ENCODE measurements around the gene DLG3. TPM values are rescaled to one million over a fixed set of nuclear protein-coding genes. Genes with fewer than 3 reads are reported as not detected.
"Not testable (repeated sequence)": the region's sequence is repeated elsewhere in the genome, so short reads cannot be mapped to it uniquely, and the experiment has no call there.

Gene DLG3
- total RNA-seq, 4 donors from 2014 or later: 31.8 to 59.4 (median 54.8) TPM

- no peaks in the 10 kb centered on the region for H3K36me3 ChIP-seq
- in situ Hi-C loops (cut with MboI; ENCODE audit: low pct_ligation_motif_present in 1 of 4, low pct_unique_long_range_greater_than_20kb in 1 of 4, low sequenced_read_pairs in 3 of 4) (no loop called here), intact Hi-C loops (cut with DNase I; ENCODE audit: low total_unique reads) (no loop called here)
- no peak overlapping the region for H3K27ac ChIP-seq
- H3K4me3 ChIP-seq: no peak overlapping the region
- 45 to 75% methylated on average over 1 to 6 of the region's 6 CpGs for WGBS, 2 donors (ENCODE audit: low coverage in 1 of 2)
- DNase-seq: no peak
- no peaks in the 10 kb centered on the region for H3K27me3 ChIP-seq
- no peaks in the 10 kb centered on the region for H3K9me3 ChIP-seq
- no peaks in the 10 kb centered on the region for H3K4me1 ChIP-seq
- TF ChIP-seq POLR2AphosphoS5 (IDR thresholded peaks at IDR 0.05) (no peak), POLR2A (IDR thresholded peaks at IDR 0.05) (no peak), EP300 (IDR thresholded peaks at IDR 0.05; ENCODE audit: low read depth) (no peak)
- TF ChIP-seq, protein P1, sequence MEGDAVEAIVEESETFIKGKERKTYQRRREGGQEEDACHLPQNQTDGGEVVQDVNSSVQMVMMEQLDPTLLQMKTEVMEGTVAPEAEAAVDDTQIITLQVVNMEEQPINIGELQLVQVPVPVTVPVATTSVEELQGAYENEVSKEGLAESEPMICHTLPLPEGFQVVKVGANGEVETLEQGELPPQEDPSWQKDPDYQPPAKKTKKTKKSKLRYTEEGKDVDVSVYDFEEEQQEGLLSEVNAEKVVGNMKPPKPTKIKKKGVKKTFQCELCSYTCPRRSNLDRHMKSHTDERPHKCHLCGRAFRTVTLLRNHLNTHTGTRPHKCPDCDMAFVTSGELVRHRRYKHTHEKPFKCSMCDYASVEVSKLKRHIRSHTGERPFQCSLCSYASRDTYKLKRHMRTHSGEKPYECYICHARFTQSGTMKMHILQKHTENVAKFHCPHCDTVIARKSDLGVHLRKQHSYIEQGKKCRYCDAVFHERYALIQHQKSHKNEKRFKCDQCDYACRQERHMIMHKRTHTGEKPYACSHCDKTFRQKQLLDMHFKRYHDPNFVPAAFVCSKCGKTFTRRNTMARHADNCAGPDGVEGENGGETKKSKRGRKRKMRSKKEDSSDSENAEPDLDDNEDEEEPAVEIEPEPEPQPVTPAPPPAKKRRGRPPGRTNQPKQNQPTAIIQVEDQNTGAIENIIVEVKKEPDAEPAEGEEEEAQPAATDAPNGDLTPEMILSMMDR (IDR thresholded peaks at IDR 0.05): no peak
Measured at GRCh38 chrX:70508296-70508911, 63.8 kb downstream of the DLG3 start.

- in situ Hi-C loops (cut with MboI; ENCODE audit: low pct_ligation_motif_present in 1 of 4, low pct_unique_long_range_greater_than_20kb in 1 of 4, low sequenced_read_pairs in 3 of 4) (no loop called here), intact Hi-C loops (cut with DNase I; ENCODE audit: low total_unique reads) (no loop called here)
- Histone ChIP-seq H3K9me3 (no peaks in the 10 kb centered on the region), H3K27ac (no peak overlapping the region), H3K4me1 (no peaks in the 10 kb centered on the region), H3K4me3 (no peak overlapping the region), H3K36me3 (no peaks in the 10 kb centered on the region), H3K27me3 (no peaks in the 10 kb centered on the region)
- TF ChIP-seq, protein P1 (IDR thresholded peaks at IDR 0.05): no peak
- TF ChIP-seq POLR2AphosphoS5 (IDR thresholded peaks at IDR 0.05) (no peak), POLR2A (IDR thresholded peaks at IDR 0.05) (no peak), EP300 (IDR thresholded peaks at IDR 0.05; ENCODE audit: low read depth) (no peak)
- 62% methylated on average over 4 of the region's 4 CpGs; no CpG with 5 or more reads in 1 of the 2 donors for whole genome bisulfite sequencing, 2 donors (ENCODE audit: low coverage in 1 of 2)
- DNase-seq: no peak
Measured at GRCh38 chrX:70509078-70509477, 64.4 kb downstream of the DLG3 start.

DNA sequence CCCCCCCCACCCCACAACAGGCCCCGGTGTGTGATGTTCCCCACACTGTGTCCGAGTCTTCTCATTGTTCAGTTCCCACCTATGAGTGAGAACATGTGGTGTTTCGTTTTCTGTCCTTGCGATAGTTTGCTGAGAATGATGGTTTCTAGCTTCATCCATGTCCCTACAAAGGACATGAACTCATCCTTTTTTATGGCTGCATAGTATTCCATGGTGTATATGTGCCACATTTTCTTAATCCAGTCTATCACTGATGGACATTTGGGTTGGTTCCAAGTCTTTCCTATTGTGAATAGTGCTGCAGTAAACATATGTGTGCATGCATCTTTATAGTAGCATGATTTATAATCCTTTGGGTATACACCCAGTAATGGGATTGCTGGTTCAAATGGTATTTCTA lies 70.6 kb downstream of the DLG3 start:
- in situ Hi-C loops (cut with MboI; ENCODE audit: low pct_ligation_motif_present in 1 of 4, low pct_unique_long_range_greater_than_20kb in 1 of 4, low sequenced_read_pairs in 3 of 4): not testable (repeated sequence)

GRCh38 chrX:70515692-70516091 lies 71.1 kb downstream of the DLG3 start:
- H3K36me3 ChIP-seq; H3K27me3 ChIP-seq; H3K4me1 ChIP-seq; H3K9me3 ChIP-seq; DNase-seq; H3K27ac ChIP-seq; intact Hi-C loops (cut with DNase I; ENCODE audit: low total_unique reads); in situ Hi-C loops (cut with MboI; ENCODE audit: low pct_ligation_motif_present in 1 of 4, low pct_unique_long_range_greater_than_20kb in 1 of 4, low sequenced_read_pairs in 3 of 4); H3K4me3 ChIP-seq: not testable (repeated sequence)
- 67% methylated on average over 1 of the region's 1 CpG; no CpG with 5 or more reads in 1 of the 2 donors for WGBS, 2 donors (ENCODE audit: low coverage in 1 of 2)

More for the DNA sequence above, 70.6 kb downstream of the DLG3 start:
- intact Hi-C loops (cut with DNase I; ENCODE audit: low total_unique reads); H3K27ac ChIP-seq; DNase-seq; H3K9me3 ChIP-seq; H3K4me1 ChIP-seq; H3K36me3 ChIP-seq; H3K27me3 ChIP-seq; H3K4me3 ChIP-seq: not testable (repeated sequence)
- 93% methylated on average over 4 of the region's 4 CpGs; no CpG with 5 or more reads in 1 of the 2 donors for WGBS, 2 donors (ENCODE audit: low coverage in 1 of 2)

DNA sequence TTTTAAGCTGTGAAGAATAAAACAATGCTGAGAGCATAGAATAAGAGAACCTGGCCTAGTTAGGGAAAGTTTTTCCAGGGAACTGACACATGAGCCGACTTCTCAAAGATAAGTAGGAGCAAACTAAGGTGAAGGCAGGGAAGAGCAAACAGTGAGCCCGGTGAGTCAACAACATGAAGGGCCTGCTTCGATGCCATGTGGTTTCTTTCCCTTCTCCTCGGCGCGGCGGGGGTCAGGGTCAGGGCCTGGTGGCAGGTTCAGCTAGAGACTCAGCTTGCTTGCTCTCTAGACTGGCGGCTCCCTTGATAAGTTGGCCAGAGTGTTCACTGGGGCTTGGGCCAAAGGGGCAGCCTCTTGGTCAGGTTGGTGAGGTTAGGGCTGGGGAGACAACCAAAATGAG lies 81.1 kb downstream of the DLG3 start:
- in situ Hi-C loops (cut with MboI; ENCODE audit: low pct_ligation_motif_present in 1 of 4, low pct_unique_long_range_greater_than_20kb in 1 of 4, low sequenced_read_pairs in 3 of 4) (no loop called here), intact Hi-C loops (cut with DNase I; ENCODE audit: low total_unique reads) (no loop called here)
- Histone ChIP-seq H3K4me3 (no peak overlapping the region), H3K4me1 (no peaks in the 10 kb centered on the region), H3K27ac (no peak overlapping the region), H3K36me3 (no peaks in the 10 kb centered on the region), H3K9me3 (no peaks in the 10 kb centered on the region), H3K27me3 (no peaks in the 10 kb centered on the region)
- 69 to 88% methylated on average over 2 to 8 of the region's 8 CpGs for WGBS, 2 donors (ENCODE audit: low coverage in 1 of 2)
- DNase-seq: no peak
- TF ChIP-seq EP300 (IDR thresholded peaks at IDR 0.05; ENCODE audit: low read depth) (no peak), POLR2AphosphoS5 (IDR thresholded peaks at IDR 0.05) (no peak), POLR2A (IDR thresholded peaks at IDR 0.05) (no peak)
- TF ChIP-seq, protein P1 (IDR thresholded peaks at IDR 0.05): no peak

All from transverse colon (tissue), 4 donors.